ENCODE results near the gene SENP8.

DNA sequence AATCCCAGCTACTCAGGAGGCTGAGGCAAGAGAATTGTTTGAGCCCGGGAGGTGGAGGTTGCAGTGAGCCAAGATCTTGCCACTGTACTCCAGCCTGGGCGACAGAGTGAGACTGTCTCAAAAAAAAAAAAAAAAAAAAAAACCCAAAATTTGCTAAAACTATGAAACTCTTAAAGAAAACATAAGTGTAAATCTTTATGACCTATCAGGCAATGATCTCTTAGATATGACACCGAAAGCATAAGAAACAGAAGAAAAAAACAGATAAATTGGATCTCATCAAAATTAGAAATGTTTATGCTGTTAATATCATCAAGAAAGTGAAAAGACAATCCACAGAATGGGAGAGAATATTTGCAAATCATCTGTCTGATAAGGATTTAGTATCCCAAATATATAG is 64.0 kb downstream of the SENP8 start:
- TF ChIP-seq CTCF (IDR thresholded peaks at IDR 0.05; ENCODE audit: low read depth, low read length) (no peak), EZH2phosphoT487 (IDR thresholded peaks at IDR 0.05; ENCODE audit: low read depth) (no peak)
